T-helper 1 cell treated with Interleukin-12 subunit alpha and Interleukin-12 subunit beta and Interleukin-4 antibody, amounts not matched to agents 30 μg/mL and 1 μg/mL, for 36 hours (primary cell): ENCODE measurements around the gene ANKRD29.

Source experiments
- H3K27ac Mint-ChIP-seq: one replicate; pipeline ENCODE4 v1.8.0; 2021; ENCODE audit warnings: mild to moderate bottlenecking, mixed read lengths
- H3K27me3 Mint-ChIP-seq: one replicate; pipeline ENCODE4 v1.8.0; 2021; ENCODE audit warnings: low read depth, mixed read lengths
- H3K36me3 Mint-ChIP-seq: one replicate; pipeline ENCODE4 v1.8.0; 2021; ENCODE audit warnings: low read depth, mixed read lengths
- H3K4me1 Mint-ChIP-seq: one replicate; pipeline ENCODE4 v1.8.0; 2021; ENCODE audit warnings: low read depth, mixed read lengths
- H3K4me3 Mint-ChIP-seq: one replicate; pipeline ENCODE4 v1.8.0; 2021; ENCODE audit warnings: mild to moderate bottlenecking, moderate library complexity, mixed read lengths
- H3K9me3 Mint-ChIP-seq: one replicate; pipeline ENCODE4 v1.8.0; 2021; ENCODE audit warnings: mixed read lengths

ANKRD29 gene

DNA sequence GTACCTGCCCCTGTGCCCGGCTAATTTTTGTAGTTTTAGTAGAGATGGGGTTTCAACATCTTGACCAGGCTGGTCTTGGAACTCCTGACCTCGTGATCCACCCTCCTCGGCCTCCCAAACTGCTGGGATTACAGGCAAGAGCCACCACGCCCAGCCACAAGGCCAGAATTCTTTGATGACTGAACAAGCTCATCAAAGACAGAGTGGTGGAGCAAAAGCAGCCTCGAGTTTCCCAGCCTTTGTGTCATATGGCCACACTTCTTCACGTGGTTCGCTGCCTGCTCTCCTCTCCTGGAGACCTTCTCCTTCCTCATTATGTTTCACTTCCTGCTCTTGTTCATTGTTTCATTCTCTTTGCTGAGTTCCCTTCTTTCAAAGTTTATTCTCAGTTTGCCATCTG, 66.5 kb downstream of the ANKRD29 start:
- Mint-ChIP-seq H3K4me1 (no peaks in the 10 kb centered on the region), H3K27ac (no peak overlapping the region), H3K9me3 (no peaks in the 10 kb centered on the region), H3K4me3 (no peak overlapping the region), H3K36me3 (no peaks in the 10 kb centered on the region), H3K27me3 (peaks cover 20% of the 10 kb centered on the region)

GRCh38 chr18:23595591-23595990, 67.1 kb downstream of the ANKRD29 start:
- Mint-ChIP-seq H3K4me3 (no peak overlapping the region), H3K27ac (no peak overlapping the region), H3K27me3 (peaks cover 21% of the 10 kb centered on the region), H3K36me3 (no peaks in the 10 kb centered on the region), H3K4me1 (no peaks in the 10 kb centered on the region), H3K9me3 (no peaks in the 10 kb centered on the region)

- Mint-ChIP-seq H3K27me3 (peaks cover 17% of the 10 kb centered on the region), H3K36me3 (no peaks in the 10 kb centered on the region), H3K4me3 (no peak overlapping the region)
Measured at GRCh38 chr18:23593720-23594119, 69.0 kb downstream of the ANKRD29 start.

DNA sequence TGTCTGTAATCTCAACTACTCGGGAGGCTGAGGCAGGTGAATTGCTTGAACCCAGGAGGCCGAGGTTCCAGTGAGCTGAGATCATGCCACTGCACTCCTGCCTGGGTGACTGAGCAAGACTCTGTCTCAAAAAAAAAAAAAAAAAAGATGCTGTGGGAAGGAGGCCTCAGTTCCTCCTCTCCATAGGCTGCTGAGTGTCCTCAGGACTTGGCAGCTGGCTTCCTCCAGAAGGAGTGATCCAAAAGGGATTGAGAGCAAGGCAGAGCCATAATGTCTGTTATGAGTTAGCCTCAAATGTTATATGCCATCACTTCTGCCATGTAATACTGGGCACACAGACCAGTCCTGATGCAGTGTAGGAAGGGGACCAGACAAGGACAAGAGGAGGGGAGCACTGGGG, 69.8 kb downstream of the ANKRD29 start:
- Mint-ChIP-seq H3K4me3 (no peak overlapping the region), H3K9me3 (no peaks in the 10 kb centered on the region), H3K27me3 (peaks cover 9% of the 10 kb centered on the region), H3K36me3 (no peaks in the 10 kb centered on the region), H3K4me1 (no peaks in the 10 kb centered on the region), H3K27ac (no peak overlapping the region)

More at GRCh38 chr18:23593720-23594119, 69.0 kb downstream of the ANKRD29 start:
- Mint-ChIP-seq H3K4me1 (no peaks in the 10 kb centered on the region), H3K9me3 (no peaks in the 10 kb centered on the region), H3K27ac (no peak overlapping the region)

- H3K36me3 Mint-ChIP-seq, result no peaks in the 10 kb centered on the region
- H3K27me3 Mint-ChIP-seq, result peaks cover 7% of the 10 kb centered on the region
- H3K9me3 Mint-ChIP-seq, result no peaks in the 10 kb centered on the region
- peaks cover 8% of the 10 kb centered on the region for H3K4me1 Mint-ChIP-seq
- H3K27ac Mint-ChIP-seq, result no peak overlapping the region
- no peak overlapping the region for H3K4me3 Mint-ChIP-seq
Measured at GRCh38 chr18:23591011-23591410, 71.7 kb downstream of the ANKRD29 start.

DNA sequence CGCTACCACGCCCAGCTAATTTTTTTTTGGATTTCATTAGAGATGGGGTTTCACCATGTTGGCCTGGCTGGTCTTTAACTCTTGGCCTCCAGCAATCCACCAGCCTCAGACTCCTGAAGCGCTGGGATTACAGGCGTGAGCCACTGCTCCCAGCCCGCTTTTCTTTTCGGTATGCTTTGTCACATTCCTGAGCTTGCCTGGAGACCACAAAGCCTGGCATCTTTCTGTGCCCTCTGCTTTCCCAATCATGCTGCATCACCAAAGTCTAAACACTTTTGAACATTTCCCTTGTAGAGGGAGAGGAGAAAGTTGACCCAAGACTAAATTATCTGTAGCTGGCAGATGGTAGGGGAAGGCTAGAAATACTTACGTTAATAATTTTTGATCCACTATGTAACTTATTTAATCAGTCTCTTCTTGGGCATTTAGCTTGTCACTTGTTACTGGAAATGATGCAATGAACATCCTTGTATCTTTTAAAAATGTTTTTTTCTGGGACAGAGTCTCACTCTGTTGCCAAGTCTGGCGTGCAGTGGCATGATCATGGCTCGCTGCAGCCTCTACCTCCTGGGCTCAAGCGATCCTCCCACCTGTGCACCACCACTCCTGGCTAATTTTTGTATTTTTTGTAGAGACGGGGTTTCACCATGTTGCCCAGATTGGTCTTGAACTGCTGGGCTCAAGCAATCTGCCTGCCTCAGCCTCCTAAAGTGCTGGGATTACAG, 73.7 kb downstream of the ANKRD29 start:
- Mint-ChIP-seq H3K27me3 (peaks cover 7% of the 10 kb centered on the region), H3K9me3 (no peaks in the 10 kb centered on the region), H3K4me1 (peaks cover 22% of the 10 kb centered on the region), H3K4me3 (no peak overlapping the region), H3K36me3 (peaks cover 6% of the 10 kb centered on the region), H3K27ac (no peak overlapping the region)

GRCh38 chr18:23587220-23587642, 75.5 kb downstream of the ANKRD29 start:
- peaks cover 30% of the 10 kb centered on the region for H3K4me1 Mint-ChIP-seq
- H3K36me3 Mint-ChIP-seq, result peaks cover 8% of the 10 kb centered on the region
- no peaks in the 10 kb centered on the region for H3K9me3 Mint-ChIP-seq
- H3K27me3 Mint-ChIP-seq, result peaks cover 7% of the 10 kb centered on the region
- H3K27ac Mint-ChIP-seq, result peak overlapping the region; percentile 74
- H3K4me3 Mint-ChIP-seq, result peak overlapping the region; percentile 93

- Mint-ChIP-seq H3K9me3 (no peaks in the 10 kb centered on the region), H3K27ac (peak within 1 kb of the TSS; percentile 94), H3K4me1 (peaks cover 35% of the 10 kb centered on the region), H3K4me3 (peak within 1 kb of the TSS; percentile 93), H3K27me3 (peaks cover 7% of the 10 kb centered on the region), H3K36me3 (peaks cover 8% of the 10 kb centered on the region)
Measured at GRCh38 chr18:23586249-23587196, 76.2 kb downstream of the ANKRD29 start, which contains the start of gene NPC1. Gene NPC1, minus strand, starts transcription at chr18:23586506. Its CDS starts 163 bp downstream, at chr18:23586343.

GRCh38 chr18:23585897-23586248, 76.8 kb downstream of the ANKRD29 start:
- Mint-ChIP-seq H3K27me3 (peaks cover under 1% of the 10 kb centered on the region), H3K27ac (peak overlapping the region; percentile 87), H3K36me3 (peaks cover 12% of the 10 kb centered on the region), H3K4me3 (peak overlapping the region; percentile 93), H3K9me3 (no peaks in the 10 kb centered on the region), H3K4me1 (peaks cover 38% of the 10 kb centered on the region)

- H3K9me3 Mint-ChIP-seq, result no peaks in the 10 kb centered on the region
- peak overlapping the region; percentile 93 for H3K4me3 Mint-ChIP-seq
- peaks cover 41% of the 10 kb centered on the region for H3K4me1 Mint-ChIP-seq
Measured at GRCh38 chr18:23585007-23585871, 77.5 kb downstream of the ANKRD29 start.

DNA sequence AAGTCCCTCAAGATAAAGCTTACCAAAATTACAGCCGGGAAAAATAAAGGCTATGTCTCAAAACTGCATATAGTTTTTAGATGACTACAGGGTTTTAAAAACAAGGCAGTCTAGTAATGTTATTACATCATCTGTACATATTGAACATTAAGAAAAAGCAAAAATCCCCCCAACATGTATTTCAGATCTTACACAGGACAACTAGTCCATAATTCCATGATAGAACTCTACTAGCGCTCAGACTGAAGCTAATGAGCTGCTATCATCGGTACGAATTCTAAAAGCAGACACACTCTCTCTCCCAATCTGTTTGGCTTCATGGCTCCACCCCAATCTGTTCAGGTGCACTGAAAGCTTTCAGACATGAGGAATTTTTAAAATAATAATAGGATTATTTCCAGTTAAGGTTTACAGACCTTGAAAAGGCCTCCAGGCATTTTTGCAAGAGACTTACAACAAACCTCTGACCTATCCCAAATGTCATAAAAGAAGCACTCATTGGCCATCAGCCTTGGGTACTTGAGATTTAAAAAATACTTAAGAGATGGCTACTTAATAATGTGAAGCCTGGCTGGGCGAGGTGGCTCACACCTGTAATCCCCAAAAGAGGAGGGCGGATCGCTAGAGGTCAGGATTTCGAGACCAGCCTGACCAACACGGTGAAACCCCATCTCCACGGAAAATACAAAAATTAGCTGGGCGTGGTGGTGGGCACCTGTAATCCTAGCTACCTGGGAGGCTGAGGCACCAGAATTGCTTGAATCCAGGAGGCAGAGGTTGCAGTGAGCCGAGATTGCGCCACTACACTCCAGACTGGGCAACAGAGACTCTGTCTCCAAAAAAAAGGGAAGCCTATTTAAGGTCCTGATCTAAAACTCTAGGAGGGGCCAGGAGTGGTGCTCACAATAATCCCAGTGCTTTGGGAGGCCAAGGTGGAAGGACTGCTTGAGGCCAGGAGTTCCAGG, 78.4 kb downstream of the ANKRD29 start:
- Mint-ChIP-seq H3K36me3 (peaks cover 16% of the 10 kb centered on the region), H3K4me1 (peaks cover 43% of the 10 kb centered on the region), H3K9me3 (no peaks in the 10 kb centered on the region), H3K27me3 (no peaks in the 10 kb centered on the region), H3K27ac (no peak overlapping the region), H3K4me3 (peak overlapping the region; percentile 22)

More at GRCh38 chr18:23585007-23585871, 77.5 kb downstream of the ANKRD29 start:
- Mint-ChIP-seq H3K27me3 (no peaks in the 10 kb centered on the region), H3K36me3 (peaks cover 15% of the 10 kb centered on the region), H3K27ac (peak overlapping the region; percentile 87)

DNA sequence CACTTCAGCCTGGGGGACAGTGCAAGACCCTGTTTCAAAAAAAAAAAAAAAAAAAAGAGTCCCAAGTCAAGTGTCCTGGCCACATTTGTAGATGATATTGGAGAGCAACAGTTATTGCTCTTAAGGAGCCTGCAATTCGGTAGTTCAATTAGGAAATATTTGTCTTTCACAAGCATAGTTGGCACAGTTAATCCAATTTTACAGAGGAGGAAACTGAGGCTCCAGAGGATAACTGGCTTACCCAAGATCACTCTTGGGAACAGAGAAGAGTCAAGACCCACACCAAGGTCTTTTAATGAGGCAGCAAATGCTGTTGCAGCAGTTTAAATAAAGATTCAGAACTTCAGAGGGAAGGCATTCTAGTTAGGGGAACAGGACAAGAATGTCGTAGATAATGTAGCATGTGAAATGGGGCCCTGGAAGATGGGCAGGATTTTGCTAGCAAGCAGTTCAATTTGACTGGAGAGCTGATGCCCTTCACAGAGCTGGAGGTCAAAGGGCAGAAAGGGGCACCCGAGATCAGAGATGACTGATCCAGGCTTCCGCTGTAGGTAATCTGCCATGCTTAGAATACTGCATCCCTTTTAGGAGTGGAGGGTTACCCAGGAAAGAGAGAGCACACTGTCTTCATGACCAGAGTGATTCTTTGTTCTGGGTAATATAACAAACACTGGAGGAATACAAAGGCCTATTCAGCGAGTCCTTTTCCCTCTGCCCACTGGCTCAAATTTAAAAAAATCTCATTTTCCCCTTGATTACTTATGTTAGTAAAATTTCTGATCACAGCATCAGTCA, 79.4 kb downstream of the ANKRD29 start:
- H3K9me3 Mint-ChIP-seq, result no peaks in the 10 kb centered on the region
- H3K27me3 Mint-ChIP-seq, result no peaks in the 10 kb centered on the region
- H3K4me3 Mint-ChIP-seq, result no peak overlapping the region
- peaks cover 50% of the 10 kb centered on the region for H3K4me1 Mint-ChIP-seq
- H3K36me3 Mint-ChIP-seq, result peaks cover 23% of the 10 kb centered on the region
- H3K27ac Mint-ChIP-seq, result no peak overlapping the region
